HG03139 (cell line): ENCODE measurements around the gene STARD7.
"Not testable (repeated sequence)": the region's sequence is repeated elsewhere in the genome, so short reads cannot be mapped to it uniquely, and the experiment has no call there.

ENCODE experiments used
- ATAC-seq: cut with Tn5 transposase; IDR thresholded peaks from one replicate; pipeline ENCODE4 v1.9.1; 2021; ENCODE audit not compliant: unreplicated experiment

The STARD7 gene

DNA sequence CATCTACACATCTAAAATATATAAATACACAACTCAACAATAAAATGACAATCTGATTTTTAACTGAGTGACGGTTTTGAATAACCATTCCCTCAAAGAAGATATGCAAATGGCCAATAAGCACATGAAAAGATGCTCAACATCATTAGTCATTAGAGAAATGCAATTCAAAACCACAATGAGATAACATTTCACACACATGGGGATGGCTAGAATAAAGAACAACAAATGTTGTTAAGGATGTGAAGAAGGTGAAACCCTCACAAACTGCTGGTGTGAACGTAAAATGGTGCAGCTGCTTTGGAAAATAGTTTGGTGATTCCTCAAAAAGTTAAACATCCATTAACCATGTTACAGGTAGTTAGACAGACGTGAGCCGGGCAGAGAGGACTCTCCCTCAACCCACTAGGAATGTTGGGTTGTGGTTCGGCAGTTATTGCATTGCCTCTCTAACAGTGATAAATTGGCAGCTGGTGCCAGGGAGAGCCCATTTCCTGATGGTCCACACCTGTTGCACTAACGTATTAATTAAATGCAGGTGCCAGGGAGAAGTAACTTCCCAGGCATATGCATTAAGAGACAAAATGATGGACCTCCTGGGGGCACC, 41.1 kb downstream of the STARD7 start:
- ATAC-seq, result no peak

DNA sequence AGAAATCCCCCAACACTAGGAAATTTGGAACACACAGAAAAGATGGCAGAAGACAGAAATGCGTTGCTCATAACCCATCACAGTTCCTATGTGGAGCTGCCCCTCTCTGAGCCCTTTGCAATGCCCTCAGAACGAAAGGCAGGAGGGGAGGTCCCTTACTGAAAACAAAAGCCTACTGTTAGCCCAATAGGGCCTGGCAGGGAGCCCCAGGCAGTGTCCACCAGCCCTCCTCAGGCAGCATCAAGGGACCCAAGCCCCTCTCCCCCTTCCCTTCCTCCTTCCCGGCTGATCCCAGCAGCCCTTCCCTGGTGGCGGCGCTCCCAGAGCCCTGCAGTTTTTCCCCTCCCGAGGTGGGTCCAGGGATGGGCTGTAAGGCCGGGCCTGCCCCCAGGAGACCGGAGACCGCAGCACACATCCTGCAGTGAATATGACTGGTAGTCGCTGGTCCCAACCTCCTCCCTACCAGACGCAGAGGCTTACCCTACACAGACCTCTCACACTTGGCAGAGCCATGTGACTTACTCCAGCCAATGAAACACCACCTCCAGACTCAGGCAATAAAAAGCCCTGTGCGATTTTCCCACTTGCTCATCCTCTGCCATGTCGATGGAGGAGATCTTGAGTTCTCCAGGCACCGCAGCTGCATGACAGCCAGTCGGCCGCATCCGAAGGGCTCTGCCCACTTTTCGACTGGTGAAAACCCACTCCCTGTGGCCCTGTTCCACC, 44.0 kb downstream of the STARD7 start:
- ATAC-seq, result peak; percentile 56

DNA sequence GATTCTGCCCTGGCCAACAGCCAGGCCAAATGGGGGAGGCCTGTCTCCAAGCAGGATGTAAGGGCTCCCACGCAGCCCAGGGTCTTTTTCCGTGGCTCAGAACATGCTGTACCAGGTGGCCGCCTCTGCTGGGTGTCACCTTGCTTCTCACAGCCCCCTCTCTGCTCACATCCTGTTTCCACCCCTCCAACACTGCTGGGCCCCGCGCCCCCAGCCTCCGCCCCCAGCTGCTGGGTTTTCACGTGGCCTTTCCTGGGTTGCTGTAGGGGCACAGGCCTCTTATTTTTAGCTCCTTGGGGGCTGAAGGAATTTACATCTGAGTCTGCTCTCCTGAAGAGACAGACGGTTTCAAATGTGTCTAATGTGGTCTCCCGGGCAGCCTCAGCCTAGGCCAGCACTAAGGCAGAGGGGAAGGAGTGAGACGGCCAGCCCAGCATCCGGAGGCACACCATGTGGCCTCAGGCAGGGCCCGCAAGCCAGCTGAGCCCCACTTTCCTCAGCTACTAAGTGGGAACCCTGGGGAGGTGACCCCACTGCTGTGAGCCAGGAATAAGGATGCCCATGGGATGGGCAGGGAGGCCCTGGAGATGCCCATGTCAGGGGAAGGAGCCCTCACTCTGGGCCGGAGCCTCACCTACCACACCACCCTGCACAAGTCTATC, 44.7 kb downstream of the STARD7 start:
- ATAC-seq, result peak; percentile 48

DNA sequence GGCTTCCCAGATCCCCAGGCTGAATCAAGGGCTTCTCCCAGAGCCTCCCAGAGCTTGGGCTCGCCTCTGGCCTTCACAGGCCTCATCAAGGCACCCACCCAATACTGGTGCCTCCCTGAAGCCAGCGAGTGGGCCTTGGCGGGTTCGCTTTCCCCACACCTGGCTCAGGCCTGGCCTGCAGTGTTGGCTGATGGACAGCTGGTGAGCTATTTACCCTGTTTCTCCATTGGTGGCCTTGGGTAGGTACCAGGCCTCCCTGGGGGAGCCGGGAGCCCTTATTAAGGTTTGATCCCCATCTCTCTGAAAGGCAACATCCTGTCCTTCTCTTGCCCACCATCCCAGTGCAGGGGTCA, 45.2 kb downstream of the STARD7 start:
- peak; percentile 11 for ATAC-seq

DNA sequence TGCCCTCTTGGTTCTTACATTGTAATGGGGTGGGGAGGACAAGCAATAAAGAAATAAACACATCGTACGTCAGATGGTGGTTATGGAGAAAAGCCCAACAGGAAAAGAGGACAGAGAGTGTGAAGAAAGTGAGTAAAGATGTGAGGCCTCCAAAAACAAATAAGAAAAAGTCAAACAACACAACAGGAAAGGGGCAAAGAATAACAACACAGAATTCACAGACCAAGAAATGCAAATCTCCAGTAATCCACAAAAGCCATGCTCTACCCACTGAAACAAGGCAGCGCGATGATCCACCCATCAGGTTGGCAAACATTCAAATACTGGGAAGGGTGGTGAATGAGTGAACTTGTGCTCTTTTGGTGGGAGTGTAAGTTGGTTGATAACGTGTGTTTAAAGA, 46.7 kb downstream of the STARD7 start:
- no peak for ATAC-seq

DNA sequence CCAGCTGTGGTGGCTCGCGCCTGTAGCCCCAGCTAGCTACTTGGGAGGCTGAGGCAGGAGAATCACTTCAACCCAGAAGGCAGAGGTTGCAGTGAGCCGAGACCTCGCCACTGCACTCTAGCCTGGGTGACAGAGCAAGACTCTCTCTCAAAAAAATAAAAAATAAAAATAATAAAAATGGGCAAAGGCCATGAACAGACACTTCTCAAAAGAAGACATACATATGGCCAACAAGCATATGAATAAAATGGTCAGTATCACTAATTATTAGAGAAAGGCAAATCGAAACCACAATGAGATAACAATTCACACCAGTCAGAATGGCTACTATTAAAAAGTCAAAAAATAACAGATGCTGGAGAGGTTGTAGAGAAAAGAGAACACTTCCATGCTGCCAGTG, 48.3 kb downstream of the STARD7 start:
- ATAC-seq, result not testable (repeated sequence)

DNA sequence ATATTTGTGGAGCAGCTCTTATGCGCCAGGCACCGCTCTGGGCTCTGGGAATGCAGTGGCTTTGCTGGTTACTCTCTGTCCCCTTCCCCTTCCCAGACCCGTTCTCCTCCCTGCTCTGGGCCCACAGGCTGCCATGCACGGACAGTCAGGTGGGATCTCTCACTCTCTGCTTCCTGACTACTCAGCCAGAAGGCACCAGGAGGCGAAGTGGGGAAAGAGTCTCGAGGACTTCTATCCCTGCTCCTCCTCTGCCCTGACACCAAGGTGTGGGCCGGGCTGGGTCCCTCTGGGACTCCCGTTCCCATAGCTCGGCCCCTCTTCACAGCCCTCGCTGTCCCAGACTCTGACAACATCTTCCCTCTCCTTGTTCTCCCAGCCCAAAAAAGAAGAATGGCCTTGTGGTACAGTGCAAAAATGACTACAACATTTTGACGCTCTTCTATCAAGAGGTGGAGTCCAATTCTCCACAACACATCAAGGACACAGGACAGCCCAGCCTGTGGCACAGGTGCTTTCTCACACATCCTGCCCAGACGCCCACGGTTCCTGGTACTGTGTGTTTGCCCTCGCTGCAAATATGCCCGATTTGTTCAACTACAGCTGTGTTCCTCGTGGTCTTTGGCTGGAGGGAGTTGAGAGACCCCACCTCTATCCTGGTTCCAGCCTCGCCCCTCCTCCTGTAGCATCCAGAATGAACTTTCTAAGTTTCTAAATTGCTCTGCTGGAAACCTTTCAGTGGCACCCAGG, 49.4 kb downstream of the STARD7 start:
- ATAC-seq, result no peak

DNA sequence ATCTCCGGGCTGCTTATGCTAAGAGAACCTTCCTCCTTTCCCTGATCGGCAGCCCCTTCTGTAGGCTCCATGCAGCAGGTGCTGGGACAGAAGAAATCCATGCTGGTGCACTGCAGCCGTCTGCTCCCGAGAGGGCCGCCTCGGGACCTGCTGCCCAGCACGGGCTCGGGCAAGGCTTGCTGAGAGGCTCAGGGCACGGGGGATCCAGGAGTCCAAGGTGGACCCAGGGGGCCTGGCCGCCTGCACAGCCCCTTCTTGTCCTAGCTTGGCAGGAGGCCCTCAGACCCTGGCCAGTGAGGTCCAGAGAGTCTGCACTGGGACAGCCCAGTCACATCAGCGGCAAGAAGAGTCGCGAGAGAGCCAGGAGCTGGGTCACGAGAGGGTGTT, 50.1 kb downstream of the STARD7 start:
- ATAC-seq, result no peak

DNA sequence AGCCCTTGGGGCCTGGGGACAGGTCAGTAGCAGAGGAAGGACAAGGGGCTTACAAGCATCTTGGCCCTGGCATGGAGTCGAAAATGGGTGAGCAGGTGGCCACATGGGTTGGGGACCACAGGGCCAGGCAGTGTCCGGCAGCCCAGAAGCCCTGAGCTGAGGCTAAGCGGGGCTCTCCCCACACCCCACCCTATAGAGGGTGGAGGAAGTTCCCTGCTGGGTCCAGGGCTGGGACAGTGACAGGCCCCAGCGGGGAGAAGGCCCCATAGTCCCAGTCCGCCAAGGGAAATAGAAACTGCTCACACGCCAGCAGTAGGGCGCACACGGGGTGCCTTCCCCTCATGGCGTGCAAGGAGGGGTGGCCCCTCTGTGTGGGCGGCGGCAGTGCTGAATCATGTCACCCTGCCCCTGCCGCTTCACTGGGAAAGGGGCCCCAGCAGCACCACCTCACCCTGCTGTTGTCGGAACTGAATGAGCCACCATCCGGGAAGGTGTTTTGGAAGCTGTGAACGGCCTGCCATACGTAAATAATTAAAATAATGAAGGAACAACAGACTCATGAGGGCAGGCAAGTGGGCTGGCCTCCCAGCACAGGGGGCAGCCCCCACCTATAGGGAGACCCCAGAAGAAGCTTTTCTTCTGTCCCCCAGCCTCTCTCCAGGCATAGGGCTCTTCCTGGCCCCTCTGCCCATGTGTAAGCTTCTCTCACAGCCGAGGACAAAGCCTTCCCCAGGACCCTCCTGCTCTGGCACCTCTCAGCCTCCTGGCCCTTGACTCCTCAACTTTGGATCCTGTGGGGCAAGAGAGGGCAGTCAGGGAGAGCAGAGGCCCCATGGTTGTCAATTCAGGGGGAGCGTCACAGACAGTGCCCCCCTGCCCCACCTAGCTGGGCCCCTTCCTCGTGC, 50.7 kb downstream of the STARD7 start:
- ATAC-seq, result peak; percentile 59

DNA sequence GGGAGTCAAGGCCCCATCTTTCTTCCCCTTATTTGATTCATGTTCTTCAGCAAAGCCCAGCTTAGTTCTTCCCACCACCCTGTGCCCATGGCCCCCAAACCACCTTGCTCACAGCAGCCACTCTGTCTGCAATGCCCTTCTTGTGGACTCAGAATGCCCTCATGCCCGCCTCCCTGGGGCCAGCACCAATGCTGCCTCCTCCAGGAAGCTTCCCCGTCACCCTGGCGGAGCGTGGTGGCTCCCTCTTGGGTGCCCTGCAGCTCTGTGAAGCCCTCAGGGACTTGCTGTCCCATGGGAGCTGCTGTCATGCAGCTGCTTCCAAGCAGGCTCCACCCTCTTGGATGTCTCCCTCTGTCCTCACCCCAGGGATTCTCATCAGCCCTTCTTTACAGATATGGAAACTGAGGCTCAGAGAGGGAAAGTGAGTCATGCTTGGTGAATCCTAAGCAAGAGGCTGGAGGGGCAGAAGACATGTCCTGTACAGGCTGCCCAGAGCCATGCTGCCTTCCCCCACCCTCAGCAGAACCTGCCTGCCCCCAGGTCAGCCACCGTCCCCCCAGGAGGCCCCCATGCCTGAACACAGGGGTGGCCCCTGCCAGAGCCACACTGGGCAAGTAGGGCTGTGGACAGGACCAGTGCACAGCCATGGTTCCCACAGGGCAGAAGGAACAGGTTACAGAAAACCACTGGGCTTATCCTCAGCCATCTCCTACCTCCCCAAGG, 51.5 kb downstream of the STARD7 start:
- peak; percentile 43 for ATAC-seq

DNA sequence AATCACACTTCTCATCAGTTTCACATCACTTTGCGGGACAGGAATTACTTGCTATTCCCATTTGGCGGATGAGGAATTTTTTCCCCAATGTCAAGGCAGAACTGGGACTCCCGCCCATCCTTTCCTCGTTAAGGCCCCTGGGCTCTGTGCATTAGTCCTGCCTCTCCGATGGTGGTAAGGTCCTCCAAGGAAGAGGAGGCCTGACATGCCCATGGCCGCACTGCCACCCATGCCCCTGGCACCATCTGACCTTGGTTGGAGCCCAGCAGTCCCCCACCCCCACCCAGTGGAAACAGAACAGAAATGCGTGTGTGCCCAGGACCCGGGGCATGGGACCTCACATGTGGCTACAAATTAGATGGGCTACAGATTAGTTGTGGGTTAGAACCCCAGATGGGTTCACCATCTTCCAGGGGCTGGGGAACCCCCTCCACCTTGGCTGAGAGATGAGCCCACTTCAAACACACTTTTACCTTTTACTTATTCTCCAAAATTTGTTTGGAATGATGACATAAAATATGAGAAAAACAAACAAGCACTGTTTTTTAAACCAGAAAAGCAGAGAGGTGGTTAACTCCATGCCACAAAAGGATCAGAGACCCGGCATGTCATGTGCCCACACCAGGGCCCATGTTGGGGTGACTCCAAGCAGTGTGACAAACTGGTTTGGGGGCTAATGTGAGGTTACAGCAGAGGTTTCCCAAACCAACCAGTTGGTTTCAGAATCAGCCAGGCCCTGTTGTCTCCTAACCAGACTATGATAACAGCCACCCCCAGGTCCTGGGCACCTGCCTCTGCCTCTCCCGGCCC, 52.4 kb downstream of the STARD7 start:
- no peak for ATAC-seq

DNA sequence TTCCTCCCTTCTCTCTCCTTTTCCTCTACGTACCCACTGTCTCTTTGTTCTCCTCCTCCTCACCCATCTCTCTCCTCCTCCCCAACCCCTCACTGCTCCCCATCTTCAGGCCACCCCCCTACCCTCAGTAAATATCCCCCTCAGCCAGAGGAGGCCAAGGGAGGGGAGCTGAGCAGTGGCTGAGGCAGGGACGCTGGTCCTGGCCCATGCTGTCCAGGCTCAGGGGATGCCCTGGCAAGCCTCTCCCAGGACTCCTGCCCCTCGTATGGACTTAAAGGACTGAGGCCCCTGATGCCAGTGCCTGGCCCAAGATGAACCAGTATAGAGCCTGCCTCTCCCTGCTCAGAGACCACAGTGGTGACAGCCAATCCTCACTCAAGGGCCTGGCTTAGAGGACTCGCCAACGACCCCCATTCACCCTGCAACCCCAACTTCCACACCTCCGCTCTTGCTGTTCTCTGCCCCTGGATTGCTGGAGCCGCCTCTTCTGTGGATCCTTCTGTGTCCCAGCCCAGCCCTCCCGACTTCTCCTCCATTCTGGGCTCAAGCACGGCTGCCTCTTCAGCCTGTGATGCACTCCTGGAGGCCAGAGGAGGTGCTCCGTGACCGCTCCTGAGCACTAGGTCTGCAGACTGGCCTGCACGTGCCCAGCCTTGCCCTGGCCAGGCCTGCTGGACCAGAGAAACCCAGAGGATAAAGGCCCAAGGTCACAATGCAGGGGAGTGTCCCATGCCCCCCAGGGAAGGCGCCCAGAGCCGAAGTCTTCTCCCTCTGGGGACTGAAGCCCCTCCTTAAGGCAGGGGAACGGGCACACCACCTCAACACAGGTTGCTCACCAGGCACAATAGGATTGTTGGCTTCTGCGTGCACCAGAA, 53.9 kb downstream of the STARD7 start:
- ATAC-seq, result no peak

DNA sequence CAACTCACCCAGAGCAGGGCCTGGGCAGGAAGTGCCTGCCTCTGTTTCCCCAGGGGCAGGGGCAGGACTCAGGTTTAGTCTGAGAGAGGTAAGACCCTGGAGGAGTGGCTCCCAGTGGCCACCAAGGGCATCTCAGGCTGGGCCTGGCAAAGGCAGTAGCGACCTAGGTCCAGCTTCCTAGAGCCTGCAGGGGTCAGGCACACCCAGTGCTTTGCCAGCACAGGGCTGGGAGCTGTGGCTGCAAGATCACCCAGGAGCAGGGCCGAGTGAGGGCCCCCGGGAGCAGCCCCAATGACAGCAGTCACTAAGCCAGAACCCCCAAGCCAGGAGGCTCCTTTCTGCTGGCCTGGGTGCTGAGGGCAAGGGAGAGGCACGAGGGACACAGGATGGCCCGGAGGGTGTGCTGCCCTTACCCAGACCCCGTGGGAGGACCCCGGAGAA, 54.6 kb downstream of the STARD7 start:
- no peak for ATAC-seq

DNA sequence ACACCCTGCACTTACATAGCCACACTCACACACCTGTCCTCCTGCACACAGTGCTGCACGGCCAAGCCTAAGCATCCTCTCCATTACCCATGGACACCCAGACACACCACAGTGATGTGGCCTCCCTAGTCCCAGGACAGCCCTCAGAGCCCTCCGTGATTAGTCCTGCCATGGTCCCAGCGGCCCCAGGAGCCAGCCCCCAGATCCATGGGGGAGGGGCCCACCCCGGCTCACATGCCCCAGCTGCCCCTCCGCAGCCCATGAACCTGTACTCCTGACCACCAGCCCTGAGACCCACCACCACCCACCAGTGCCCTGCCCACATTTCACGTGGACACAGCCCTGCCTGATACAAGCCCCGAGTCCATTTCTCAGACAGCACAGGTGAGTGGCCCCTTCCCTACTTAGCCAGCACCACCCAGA, 55.3 kb downstream of the STARD7 start:
- ATAC-seq, result no peak

DNA sequence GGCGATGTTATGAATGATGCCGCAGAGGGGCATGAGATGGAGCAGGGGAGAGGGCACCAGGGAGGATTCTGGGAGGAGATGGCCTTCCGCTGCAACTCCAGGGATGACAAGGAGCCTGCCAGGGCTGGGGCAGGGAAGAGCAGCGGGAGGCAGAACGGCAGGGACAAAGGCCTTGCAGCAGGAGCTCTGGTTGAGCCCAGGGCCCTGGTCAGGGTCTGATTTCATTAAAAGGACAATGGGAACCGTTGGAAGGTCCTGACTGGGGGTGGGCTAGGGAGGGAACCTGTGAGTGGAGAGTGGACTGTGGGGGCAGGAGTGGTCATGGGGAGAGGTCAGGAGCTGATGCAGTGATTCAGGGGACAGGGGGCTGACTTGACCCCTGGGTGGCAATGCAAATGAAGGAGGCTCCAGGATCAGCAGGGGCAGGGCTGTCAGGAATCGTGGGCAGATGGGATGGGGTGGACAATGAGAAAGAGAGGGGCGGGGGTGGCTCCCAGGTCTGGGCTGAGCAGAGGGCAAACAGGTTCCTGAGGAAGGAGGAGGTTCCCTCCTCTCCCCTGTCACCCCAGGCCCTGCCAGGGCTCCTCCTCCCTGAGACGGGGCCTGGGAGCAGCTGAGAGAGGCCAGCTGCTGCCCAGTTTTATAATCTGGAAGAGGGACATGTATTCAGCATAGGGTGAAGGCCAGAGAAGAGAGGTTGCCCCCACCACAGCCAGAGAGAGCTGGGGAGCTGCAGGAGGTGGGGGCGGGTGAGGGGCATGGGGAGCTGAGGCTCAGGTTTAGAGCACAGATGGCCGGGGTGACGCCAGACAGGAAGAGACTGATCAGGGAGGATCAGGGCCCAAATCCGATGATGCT, 56.1 kb downstream of the STARD7 start:
- ATAC-seq, result no peak

DNA sequence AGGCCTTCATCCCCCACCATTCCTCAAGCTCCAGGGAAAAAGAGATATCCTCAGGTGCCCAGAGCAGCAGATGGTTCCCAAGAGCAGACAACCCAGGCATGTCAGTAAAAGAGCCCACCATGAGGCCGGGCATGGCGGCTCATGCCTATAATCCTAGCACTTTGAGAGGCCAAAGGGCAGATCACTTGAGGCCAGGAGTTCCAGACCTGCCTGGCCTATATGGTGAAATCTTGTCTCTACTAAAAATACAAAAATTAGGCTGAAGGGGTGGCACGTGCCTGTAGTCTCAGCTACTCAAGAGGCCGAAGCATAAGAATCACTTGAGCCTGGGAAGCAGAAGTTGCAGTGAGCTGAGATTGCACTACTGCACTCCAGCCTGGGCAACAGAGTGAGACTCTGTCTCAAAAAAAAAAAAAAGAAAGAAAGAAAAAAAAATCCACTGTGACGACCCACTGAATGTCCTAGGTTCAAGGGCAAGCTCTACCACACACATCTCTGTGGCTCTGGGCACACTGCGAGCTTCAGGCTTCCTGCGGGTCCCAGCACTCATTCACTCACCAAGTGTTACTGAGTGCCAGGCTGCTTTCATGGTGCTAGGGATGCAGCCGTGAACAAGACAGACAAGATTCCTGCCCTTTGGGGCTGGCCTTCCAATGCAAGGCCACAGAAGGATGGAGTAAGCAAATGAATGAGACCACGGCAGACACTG, 56.9 kb downstream of the STARD7 start:
- ATAC-seq, result no peak
